A172 (cell line): ENCODE measurements around the gene SPIB. TPM values are rescaled to one million over a fixed set of nuclear protein-coding genes. Genes with fewer than 3 reads are reported as not detected.
"Not testable (repeated sequence)": the region's sequence is repeated elsewhere in the genome, so short reads cannot be mapped to it uniquely, and the experiment has no call there.

ENCODE experiments used
- DNase-seq: peaks from one replicate; pipeline ENCODE4 v3.0.0-alpha.2; 2015; ENCODE audit warnings: low spot score
- total RNA-seq: library from RNA; depleted of rRNA; stranded (reverse); fragments of >200 nt; shearing (Covaris generic); gene quantifications from 2 replicates; pipeline ENCODE4 v1.2.3, GENCODE V29; 2014

SPIB gene
- total RNA-seq, 1 experiment from 2014 or later: 0.14 TPM

- not testable (repeated sequence) for DNase-seq
Measured at GRCh38 chr19:50439130-50439529, 20.4 kb downstream of the SPIB start.

GRCh38 chr19:50444059-50444458 lies 25.3 kb downstream of the SPIB start:
- no peak for DNase-seq

- no peak for DNase-seq
Measured at GRCh38 chr19:50447053-50447452, 28.3 kb downstream of the SPIB start.

- no peak for DNase-seq
Measured at GRCh38 chr19:50447750-50448149, 29.0 kb downstream of the SPIB start.

GRCh38 chr19:50449236-50449899 lies 30.6 kb downstream of the SPIB start:
- peak; percentile 95 for DNase-seq

GRCh38 chr19:50450369-50451222 lies 31.9 kb downstream of the SPIB start:
- DNase-seq: no peak

GRCh38 chr19:50451223-50451534 lies 32.4 kb downstream of the SPIB start:
- DNase-seq: no peak

GRCh38 chr19:50453243-50453642 lies 34.5 kb downstream of the SPIB start:
- DNase-seq: no peak

- DNase-seq: no peak
Measured at GRCh38 chr19:50455992-50456391, 37.3 kb downstream of the SPIB start.

GRCh38 chr19:50457300-50457699 lies 38.6 kb downstream of the SPIB start:
- DNase-seq: no peak

- DNase-seq: no peak
Measured at GRCh38 chr19:50458396-50459066, 39.8 kb downstream of the SPIB start.

GRCh38 chr19:50459067-50459456 lies 40.3 kb downstream of the SPIB start:
- DNase-seq: no peak

- no peak for DNase-seq
Measured at GRCh38 chr19:50459638-50460037, 40.9 kb downstream of the SPIB start.

- peak; percentile 75 for DNase-seq
Measured at GRCh38 chr19:50460161-50460765, 41.5 kb downstream of the SPIB start.

GRCh38 chr19:50461066-50461875 lies 42.5 kb downstream of the SPIB start:
- DNase-seq: peak; percentile 73

GRCh38 chr19:50462970-50463369 lies 44.2 kb downstream of the SPIB start:
- no peak for DNase-seq

GRCh38 chr19:50464348-50464747 lies 45.6 kb downstream of the SPIB start:
- no peak for DNase-seq

- no peak for DNase-seq
Measured at GRCh38 chr19:50465000-50465399, 46.3 kb downstream of the SPIB start.

GRCh38 chr19:50465986-50466705 lies 47.4 kb downstream of the SPIB start:
- no peak for DNase-seq

- DNase-seq: no peak
Measured at GRCh38 chr19:50466706-50467039, 47.9 kb downstream of the SPIB start.

GRCh38 chr19:50467566-50467965 lies 48.8 kb downstream of the SPIB start:
- DNase-seq: no peak
